Measurements from ENCODE around the gene PIGU.
"Not testable (repeated sequence)": the region's sequence is repeated elsewhere in the genome, so short reads cannot be mapped to it uniquely, and the experiment has no call there.

PIGU gene

DNA sequence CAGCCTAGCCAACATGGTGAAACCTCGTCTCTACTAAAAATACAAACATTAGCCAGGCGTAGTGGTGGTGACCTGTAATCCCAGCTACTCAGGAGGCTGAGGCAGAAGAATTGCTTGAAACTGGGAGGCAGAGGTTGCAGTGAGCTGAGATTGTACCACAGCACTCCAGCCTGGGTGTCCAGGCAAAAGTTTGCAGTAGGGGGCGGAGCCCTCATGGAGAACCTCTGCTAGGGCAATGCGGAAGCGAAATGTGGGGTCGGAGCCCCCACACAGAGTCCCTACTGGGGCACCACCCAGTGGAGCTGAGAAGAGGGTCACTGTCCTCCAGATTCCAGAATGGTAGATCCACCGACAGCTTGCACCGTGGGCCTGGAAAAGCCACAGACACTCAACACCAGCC lies 60.0 kb downstream of the PIGU start:
- not testable (repeated sequence) for DNase-seq

DNA sequence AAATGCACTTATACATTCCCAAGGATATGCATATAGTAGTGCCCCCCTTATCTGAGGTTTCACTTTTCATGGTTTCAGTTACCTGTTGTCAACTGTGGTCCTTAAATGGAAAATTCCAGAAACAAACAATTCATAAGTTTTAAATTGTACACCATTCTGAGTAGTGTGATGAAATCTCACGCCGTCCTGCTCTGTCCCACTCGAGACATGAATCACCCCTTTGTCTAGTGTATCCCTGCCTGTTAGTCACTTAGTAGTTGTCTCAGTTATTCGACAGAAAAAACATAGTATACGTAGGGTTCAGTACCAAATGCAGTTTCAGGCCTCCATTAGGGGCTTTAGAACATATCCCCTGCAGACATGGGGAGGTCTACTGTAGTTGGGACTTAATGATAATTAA lies 61.4 kb downstream of the PIGU start:
- DNase-seq: no peak

DNA sequence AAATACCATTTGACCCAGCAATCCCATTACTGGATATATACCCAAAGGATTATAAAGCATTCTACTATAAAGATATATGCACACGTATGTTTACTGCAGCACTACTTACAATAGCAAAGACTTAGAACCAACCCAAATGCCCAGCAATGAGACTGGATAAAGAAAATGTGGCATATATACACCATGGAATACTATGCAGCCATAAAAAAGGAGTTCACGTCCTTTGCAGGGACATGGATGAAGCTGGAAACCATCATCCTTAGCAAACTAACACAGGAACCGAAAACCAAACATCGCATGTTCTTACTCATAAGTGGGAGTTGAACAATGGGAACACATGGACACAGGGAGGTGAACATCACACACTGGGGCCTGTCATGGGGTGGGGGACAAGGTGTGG lies 64.9 kb downstream of the PIGU start:
- DNase-seq: not testable (repeated sequence)

DNA sequence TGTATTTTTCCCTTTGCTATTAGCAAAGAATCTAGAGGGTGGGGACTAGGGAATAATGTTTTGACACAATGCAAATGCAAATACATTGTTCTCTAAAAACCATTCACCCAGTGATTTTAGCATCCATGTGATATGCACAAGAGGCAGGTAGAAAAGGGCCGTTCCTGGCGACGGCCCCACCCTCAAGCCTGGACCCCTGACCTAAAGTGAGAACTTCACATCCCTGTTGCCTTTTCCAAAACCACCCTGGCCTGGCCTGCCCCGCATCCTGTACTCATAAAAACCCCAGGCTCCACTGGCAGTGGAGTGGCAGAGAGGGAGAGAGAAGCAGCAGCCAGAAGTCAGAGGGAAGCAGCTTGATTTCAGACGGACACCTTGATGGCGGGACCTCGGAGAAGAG lies 69.8 kb downstream of the PIGU start:
- no peak for DNase-seq

DNA sequence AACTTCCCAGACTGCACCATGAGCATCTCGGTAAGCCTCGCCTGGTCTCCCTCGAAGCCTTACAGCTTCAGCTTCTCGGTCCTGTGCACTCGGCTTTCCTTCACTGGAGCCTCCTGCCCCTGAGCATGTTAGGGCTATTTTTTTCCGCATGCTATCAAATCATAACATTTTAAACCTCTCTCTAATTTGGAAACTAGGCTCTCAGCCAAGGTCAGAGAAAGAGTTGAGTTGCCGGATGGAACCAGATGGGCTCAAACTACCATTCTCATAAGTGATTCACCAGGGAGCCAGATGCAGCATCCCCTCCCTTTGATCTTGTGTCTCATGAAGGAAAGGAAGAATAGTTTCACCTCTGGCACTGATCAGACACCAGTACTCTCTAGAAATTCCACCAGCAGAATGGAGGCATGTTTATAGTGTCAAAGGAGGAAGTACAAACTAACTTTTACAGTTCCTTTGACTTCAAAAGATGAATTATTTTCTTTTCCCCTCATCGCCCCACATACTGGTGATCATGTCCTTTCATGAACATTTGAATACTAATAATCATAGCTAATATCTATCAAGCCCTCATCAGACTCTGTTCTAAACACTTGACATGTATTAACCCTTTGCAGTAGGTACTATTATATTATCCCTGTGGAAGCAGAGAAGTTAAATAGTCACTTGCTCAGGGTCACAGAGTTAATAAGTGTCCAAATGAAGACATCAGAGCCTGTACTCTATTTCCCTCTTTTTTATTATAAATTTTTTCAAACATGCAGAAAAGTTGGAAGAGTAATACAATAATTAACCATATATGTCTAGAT lies 71.7 kb downstream of the PIGU start:
- DNase-seq: no peak

DNA sequence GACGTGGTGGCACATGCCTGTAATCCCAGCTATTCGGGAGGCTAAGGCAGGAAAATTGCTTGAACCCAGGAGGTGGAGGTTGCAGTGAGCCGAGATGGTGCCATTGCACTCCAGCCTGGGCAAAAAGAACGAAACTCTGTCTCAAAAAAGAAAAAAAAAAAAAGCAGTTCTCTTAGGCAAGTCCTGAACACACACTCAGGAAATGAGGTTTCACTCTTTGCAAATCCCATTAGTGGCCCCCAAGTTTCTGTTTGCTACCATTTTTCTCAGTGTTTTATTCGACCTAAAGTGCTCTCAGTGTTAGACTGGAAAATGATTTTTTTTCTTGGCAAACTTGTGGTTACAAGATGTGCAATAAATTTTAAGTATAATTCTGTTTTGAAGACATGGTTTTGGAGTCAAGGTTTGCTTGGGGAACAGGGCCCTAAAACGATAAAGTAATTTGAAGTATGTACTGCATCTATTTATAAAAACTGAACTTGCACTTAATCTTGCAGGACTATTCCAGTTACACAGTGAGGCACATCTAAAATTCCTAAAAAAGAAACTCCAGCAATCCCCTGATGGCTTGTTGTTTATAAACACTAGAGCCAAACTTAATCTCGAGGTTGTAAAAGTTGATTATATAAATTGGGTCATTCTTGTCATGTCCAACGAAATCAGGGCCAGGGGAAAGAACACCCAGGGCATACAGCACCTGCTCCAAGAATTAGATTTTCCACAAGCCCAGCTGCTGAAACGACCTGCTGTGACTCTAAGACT lies 75.8 kb downstream of the PIGU start:
- DNase-seq: no peak

DNA sequence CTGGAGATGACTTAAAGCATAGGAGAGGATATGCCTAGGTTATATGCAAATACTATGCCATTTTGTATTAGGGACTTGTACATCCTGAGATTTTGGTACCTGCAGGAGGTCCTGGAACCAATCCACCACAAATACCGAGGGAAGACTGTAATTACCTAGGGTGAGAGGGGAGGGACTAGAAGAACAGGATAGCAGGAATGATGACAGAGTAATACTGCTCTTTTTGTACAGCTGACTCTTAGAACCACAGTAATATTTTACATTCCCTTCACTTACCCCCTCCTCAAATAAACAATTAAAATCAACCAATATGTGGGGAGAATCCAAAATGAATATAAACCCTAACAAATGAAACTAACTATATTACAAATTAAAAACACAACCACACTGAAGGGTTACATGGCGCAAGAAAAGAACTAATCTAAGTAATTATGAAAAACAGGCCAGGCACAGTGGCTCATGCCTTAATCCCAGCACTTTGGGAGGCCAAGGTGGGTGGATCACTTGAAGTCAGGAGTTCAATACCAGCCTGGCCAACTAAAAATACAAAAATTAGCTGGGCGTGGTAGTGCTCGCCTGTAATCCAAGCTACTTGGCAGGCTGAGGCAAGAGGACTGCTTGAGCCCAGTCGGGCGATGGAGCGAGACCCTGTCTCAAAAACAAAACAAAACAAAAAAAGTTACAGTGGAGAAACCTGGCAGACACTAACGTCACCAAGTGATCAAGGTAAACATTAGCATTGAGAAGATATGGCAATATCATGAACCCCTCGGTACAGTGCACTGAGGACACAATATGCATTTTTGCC lies 81.3 kb downstream of the PIGU start:
- no peak for DNase-seq

DNA sequence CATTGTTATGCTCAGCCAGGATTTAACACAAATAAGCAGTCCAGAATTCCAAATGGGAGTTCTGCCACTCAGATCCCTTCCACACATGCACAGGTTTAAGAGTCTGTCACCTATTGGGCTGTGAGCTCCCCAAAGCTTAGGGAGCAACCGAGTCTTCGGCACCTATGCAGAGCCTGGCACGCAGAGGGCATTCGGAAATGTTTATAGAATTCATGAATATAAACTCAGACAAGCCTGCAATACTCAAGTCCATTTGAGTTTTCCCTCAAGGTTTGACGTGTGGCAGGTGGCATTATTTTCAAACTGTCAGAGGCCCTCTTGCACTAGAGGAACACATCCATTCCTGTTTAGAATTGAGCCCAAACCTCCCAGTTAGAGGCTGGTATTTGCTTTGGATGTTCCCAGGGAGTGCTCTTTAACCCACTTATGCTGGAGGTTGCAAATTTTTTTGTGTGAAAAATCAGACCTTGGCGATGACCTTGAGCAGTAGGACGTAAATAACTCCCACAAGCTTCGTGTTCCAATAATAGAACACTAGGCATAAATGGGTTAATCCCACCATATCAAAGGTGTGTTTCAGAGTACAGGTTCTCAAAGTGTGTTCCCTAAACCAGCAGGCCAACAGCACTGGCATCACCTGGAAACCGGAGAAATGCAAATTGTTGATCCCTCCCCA lies 90.3 kb downstream of the PIGU start:
- no peak for DNase-seq

DNA sequence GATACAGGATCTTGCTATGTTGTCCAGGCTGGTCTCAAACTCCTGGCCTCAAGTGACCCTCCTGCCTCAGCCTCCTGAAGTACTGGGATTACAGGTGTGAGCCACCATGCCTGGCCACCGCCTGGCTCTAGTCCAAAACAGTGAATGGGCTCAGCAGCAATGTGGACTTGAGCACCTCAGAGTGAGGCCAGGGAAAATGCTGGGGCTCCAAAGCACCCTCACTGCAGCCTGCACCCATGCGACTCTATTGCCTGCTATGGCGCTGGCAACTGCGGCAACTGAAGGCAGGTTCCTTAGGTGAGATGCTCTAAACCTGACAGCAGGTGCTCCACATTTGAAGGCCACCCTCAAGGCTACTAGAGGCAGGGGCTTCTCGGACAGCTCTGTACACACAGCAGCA lies 91.9 kb downstream of the PIGU start:
- DNase-seq: no peak

DNA sequence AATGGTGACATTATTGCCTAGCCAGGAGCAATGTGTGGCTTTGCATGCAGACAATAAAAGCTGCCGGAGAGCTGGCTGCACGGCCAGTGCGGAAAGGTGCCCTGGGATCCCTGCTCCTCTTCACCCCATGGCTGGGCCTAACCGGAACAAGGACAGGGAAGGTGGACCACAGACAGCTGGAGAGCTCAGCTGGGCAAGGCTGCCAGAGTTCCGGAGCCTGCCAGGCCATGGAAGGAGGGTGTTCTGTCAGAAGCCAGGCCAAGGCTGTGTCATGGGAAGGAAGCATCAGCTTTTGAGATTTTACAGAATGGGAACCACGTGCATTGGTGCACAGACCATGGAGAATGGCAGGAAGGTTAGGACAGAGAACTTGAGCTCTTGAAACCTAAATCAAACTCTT lies 93.3 kb downstream of the PIGU start:
- no peak for DNase-seq

DNA sequence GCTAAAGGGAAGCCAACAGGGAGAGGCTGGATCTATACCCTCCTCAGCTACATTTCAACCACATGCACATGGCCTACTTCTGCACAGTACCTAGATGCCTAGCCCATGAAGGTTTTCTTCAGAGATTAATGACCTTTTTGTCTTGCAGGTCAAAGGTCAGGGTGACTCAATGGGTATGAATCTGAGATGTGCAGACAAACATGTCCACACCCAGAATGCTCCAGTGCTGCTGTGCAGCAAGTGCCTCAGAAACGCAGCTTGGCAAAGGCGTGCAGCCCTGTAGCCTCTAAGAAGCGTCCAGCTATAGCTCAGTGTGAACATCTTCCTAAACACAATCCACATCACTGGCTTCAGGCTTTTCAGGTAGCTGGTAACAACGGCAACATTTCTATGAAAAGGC lies 94.0 kb downstream of the PIGU start:
- DNase-seq: no peak

DNA sequence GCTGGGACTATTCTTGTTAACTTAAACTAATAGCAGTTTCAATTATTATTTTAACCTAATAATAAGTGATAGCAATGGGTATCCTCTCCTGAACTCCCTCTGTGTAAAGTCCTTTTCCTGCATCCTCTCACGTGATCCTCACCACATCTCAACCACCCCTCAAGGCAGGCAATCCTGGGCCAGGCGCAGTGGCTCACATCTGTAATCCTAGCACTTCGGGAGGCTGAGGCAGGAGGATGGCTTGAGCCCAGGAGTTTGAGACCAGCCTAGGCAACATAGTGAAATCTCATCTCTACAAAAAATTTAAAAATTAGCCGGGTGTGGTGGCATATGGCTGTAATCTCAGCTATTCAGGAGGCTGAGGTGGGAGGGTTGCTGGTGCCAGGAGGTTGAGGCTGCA lies 94.7 kb downstream of the PIGU start:
- no peak for DNase-seq

DNA sequence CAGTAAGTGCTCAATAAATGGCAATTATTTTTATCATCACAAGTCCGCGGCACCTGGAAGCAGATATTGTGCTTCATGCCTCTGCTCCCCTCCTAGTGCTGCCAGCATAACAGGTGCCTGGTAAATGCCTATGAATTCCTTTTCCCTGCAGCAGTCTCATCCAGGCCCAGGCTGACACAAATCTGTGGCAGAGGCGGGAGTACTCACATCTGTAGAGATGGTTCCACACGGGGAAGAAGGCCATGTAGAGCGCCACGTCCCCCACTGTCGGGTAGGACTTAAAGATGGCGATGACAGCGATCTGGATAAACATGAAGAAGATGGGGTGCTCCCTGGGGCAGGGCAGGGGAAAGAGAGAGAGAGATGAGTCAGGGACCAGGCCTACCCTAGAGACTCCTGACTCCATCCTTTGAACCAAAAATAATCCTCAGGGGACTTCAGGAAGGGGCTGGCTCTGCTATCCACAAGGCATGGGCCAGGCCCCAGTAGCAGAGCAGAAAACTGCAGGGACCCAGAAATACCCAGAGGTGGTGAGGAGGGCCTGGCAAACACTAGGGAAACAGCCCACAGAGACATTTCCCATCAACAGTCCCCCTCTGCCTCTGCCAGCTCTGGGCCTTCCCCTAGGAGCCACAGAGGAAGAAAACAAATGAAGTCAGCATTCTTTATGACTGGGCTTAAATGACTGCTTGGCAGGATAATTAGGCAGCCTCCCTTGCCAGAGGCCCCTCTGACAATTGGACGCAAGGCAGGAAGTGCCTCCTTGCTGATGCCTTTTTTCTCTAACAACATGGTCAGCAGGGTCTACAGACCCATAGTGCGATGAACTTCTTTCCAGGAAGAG lies 95.3 kb downstream of the PIGU start:
- no peak for DNase-seq

DNA sequence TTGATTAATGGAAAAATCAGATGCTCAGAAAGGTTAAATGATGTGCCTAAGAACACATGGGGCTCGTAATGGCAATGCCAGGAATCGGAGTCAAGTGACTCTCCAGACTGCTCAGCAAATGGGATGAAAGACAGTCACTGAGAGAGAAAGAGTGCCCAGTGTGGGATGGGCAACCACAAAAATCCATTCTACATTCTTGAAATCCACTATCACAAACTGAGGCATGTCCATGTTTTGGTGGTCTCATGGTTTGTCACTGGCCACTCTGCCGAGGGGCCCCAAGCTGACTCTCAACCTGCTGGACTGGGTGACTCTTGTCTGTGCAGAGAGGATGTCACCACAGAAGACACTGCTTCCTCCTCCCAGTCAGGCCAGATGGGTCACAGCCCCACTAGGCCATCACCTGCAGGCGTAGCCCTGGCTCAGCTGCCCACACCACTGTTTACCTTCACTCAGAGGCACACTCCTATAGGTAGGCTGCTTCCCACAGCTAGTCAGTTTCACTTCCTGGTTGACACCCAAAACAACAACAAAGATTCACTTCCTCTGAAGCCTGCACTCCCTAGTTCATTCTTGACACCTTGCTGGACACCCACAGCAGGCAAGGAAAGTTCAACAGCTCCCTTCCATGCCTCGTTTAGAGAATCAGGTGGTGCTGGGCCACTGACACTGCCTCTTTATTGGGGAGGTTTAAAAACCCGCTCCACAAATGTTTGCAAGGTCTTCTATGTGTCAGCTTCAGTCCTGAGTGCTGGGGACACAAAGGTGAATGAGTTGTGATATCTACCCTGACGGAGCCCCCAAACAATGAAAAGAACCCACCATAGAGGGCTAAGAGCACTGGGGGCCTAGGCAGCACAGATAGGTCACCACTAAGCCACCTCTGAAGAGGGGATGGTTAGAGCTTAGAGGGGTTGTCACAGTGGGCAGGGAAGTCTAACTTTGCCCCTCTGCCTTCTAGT lies 96.6 kb downstream of the PIGU start:
- DNase-seq: no peak

DNA sequence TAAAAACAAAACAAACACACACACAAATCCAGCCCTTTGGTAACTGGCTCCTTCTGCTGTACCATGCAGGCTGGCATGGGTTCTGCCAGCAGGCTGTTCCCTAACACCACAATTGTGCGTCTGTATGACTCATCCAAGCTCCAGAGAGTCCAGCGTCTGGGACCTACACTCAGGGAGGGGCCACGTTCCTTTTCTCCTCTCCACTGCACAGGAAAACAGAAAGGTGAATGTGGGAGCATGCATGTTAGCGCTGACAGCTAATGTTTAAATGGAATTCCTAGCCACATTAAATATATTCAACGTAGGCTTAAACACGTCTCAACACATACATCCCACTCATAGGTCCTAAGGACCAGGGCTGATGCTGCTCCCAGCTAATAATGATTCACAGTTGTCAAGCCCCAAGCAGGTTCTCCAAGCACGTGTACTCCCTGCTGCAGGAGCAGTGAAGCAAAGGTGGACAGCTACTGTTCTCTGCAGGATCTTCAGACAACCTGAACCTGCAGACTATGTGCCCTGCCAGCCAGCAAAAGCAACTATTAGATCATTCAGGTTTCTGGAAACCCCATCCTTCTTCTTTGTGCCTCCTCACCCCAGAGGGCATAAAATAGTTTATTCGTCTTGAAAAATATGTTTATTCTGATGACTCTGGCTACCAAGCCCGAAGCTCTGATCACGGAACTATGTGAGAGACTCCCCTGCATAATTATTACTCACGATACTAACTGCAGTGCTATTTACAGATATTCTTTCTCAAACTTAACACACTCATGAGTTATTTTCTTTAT lies 97.5 kb downstream of the PIGU start:
- DNase-seq: no peak

DNA sequence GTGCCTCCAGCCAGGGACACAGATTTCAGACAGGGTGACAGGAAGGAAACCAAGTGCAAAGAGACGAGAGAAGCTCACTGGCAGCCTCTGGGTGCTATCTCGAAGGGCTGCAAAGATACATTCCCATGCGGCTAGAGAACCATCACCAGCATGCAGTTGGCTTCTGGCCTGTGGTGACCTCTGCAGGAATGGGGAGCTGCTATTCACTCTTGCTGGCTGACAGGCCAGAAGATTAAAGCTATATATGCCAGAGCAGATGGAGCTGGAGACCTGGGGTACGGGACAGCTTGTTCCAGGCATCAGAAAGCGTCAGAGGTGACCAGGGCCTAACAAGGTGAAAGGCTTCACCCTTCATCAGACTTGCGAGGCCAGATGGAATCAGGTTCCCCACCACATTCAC lies 98.4 kb downstream of the PIGU start:
- no peak for DNase-seq

DNA sequence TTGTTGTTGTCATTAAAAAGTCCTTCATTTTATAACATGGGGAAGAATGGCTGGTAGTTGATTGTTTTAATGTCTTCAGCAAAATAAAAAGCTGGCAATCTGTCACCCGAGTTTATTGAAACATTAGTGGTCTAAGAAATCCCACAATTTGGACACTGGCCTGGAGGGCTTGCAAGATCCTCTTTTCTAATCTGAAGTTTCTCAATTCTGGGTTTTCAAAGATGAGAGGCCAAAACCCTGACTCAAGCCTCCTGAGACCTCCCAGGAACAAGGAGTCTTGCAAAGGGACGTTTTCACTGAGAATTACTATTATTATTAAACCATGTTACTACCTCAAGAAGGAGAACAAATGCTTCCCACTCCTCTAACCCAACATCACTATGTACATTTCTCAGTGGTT lies 98.9 kb downstream of the PIGU start:
- DNase-seq: no peak

DNA sequence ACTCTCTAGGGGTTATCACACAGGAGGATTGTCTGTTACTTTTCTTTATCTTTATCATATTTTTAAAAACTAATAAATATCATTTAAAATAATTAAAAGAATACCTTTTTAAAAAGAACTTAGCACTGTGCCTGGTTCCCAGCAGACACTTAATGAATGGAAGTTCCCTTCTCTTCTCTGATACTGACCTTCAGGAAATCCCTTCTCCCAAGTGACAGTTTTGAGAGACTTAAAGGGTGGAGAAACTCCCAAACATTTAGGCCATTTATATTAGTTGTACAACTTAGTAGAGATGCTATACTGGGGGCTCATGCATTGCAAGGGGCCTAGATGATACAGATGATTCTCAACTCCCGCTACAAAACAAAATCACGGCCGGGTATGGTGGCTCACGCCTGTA lies 99.8 kb downstream of the PIGU start:
- DNase-seq: no peak

DNA sequence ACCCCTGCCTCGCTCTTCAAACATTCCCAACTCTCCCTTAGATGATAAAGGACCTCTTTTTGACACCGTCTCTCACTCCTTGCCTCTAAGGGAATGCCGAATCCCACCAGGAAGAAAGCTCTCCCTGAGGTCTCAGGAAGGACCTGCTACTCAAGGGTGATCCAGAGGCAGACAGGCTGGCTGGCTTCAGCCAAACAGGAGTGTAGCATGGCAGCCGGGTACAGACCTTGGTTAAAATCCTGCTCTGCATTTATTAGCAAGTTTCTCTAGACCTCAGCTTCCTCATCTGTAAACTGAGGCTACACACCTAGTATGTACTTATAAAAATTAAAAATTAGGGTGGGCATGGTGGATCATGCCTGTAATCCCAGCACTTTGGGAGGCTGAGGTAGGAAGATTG lies 101.1 kb downstream of the PIGU start:
- DNase-seq: no peak

DNA sequence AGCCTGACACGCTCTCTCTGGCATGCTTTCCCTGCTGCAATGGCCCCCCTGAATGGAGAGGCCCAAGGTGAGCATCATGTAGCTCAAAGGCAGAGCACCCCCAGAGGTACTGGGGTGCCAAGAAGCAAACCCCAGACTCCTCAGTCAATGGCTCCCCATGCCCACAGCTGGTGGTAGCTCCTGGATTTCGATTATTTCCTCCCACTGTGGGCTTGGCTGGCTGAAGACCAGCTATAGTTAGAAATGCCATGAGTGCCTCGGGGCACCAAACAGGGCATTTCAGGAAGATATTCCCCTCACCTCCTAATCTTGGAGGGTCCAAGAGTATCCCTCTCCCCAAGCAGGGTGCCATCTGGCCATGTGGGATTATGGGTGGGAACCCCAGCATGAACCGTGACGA lies 101.6 kb downstream of the PIGU start:
- no peak for DNase-seq
